Raji (cell line): ENCODE data around the gene DNAH14.

ENCODE experiments used
- POLR2A ChIP-seq: IDR thresholded peaks from 2 replicates; pipeline ENCODE4 v1.6.1; 2011; ENCODE audit warnings: low read depth, low read length, control low read depth; ENCODE audit not compliant: insufficient read depth

The DNAH14 gene

DNA sequence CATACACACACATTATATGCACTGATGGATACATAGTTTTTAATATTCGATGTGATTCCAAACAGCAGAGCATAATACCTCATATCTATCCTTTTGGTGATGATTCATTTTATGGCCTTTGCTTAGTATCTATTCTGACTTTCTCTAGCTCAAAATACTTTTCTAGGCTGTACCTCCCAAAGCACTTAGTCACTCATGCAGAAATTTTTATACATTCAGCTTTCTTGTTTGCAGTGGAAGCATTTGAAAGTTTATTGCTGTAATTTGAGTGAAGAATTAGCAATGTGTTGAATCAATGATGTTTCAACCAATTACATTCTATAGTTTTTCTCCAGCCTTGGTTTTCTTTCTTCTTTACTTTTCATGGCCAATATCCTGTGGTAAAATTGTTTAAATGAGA is 431.7 kb downstream of the DNAH14 start:
- TF ChIP-seq POLR2A = no peak

DNA sequence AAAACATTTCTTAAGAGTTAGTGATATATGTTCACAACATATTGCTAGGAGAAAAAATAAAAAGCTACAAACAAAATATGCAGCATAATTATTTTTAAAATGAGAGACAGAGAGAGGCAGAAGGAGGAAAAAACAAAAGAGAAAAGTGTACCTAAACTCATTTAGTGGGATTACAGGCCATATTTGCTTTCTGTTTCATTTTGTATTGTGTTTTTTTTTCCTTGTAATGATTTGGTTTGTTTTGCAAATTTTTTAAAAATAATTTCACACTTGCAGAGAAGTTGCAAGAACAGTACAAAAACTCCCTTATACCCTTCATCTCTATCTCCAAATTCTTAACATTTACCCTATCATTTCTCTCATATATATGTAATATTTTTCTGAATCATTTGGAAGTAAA is 433.3 kb downstream of the DNAH14 start:
- no peak for TF ChIP-seq POLR2A

DNA sequence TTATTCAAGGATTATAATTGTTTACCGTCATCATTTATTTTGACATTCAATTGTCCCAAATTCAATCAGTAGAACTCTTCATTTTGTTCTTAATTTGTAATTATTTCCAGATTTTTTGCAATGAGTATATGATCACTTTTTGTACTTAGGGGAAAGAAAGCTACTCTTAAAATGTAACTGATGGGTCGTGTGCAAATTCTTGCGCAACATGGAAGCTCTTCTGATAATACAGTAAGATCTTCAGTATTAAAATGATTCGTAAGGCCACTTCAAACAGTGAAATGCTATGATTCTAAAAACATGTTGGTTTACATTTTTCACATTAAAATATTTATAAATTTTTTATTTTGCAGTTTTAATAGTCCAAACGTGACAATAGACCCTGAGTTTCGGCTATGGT is 435.0 kb downstream of the DNAH14 start:
- TF ChIP-seq POLR2A = no peak

DNA sequence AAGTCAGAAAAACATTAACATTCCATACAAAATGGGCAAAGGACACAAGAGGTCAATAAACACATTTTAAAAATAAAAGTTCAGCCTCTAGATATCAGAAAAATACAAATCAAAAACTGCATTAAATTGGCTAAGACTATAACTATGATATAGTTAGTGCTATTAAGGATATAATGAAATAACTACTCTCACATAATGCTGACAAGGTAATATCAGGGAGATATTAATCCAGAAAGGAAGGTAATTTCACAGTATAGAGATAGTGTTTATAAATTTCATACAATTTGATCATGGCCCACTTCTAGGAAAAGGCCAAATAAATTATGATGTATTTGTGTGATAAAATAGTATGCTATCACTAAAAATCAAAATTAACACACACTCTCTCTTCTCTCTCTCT is 436.5 kb downstream of the DNAH14 start:
- TF ChIP-seq POLR2A = no peak

DNA sequence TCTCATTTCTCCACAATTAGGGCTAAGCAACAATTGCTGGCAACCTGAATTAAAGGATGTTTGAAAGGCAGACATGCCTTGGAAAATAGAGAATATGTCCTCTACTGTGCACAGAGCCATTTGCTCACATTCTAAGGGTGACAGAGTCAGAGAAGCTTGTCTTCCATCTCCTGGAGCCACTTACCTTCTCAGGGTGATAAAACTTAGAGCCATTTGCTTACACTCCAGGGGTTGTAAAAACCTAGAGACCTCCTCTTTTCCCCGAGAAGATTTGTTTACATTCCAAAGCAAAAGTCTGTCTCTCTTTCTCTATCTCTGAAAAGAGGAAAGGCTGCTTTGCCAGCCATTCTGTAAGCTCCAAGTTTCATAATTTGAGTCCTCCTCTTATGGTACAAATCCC is 437.1 kb downstream of the DNAH14 start:
- TF ChIP-seq POLR2A = no peak

DNA sequence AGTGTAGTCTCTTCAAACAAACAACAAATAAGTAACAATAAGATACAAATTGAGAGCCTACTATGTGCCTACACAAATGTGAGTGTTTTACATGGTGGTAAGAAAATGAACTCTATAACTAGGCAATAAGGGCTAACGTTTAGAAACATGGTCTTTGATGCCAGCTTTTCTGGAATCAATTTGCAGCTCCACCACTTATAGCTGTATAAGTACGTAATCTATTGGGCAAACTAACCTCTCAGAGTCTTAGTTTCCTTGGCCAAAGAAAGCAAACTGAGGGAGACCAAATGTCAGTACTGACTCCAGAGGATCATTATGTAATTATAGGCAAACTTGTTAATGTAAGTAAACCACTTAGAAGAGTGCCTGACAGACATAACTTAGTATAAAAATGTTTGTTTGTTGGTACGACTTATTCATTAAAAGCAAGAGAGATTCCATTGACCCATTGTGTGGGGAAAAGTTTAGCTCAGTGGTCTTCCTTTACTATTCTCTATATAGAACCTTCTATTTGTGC is 438.6 kb downstream of the DNAH14 start:
- TF ChIP-seq POLR2A = no peak

DNA sequence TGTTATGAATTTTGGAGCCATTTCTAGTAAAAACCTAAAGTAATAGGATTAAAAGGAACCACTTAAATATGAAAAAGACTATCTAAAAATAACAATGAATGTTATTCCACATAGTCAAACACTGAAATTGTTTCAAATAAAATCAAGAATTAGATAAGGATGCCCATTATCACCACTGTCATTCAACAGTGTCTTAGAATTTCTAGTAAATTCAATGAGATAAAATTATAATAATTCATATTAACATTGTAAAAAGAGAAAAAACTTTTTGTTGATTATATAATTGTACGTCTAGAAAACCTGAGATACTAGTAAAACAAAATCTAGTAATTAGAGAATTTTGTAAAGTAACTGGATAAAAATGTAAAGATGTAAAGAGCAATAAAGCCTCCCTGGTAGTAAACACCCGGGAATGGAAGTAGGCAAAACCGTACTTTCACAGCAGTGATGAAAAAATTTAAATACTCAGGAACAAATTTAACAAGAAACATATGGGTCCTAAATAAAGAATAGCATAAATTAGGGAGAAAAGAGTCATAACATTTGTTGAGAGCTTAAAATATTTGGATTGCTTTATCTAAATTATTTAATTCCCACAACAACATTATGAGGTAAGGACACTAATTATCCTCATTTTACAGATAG is 442.0 kb downstream of the DNAH14 start:
- no peak for TF ChIP-seq POLR2A

DNA sequence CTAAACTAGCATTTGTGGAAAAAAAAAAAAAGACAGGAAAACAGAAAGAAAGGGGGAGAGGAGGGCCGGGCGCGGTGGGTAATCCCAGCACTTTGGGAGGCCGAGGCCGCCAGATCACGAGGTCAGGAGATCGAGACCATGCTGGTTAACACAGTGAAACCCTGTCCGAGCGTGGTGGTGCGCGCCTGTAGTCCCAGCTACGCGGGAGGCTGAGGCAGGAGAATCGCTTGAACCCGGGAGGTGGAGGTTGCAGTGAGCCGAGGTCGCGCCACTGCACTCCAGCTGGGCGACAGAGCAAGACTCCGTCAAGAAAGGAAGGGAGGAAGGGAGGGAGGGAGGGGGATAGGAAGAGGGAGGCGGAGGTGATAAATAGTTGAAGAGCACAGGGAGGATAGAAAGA is 443.7 kb downstream of the DNAH14 start:
- TF ChIP-seq POLR2A = no peak

DNA sequence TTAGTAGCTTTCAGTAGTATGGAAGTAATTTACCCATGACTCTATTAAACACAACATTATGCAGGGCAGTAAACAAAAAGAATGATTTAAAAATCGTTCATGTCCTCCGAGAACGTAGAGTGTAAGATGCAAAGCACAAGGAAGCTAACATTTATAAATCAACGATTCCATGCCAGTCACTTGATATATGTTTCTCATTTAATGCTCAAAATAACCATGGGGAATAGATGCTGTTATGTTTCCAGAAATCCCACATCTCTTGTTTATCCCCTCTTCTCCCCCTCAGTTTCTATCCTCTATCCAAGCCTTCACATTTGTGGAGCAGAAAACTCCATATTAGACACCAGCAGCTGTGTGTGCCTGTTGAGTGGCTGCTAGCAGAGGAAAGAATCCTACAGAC is 445.5 kb downstream of the DNAH14 start:
- no peak for TF ChIP-seq POLR2A

DNA sequence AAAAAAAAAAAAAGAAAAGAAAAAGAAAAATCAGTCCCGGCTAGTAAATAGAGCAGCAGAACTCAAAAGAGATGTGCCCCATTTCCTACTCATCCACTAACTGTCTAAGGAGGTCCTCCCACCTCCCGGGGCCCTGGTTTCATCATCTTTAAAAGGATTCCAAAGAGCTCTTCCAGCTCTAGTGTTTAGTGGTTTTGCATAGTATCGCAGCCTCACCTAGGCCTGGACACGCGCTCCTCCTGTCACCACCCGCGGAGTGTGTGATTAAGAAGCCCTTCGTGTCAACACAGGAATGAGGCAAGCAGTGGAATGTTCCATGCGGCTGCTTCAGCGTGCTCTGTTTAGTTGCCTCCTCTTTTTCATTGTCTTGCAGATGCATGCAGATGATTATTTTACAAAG is 449.4 kb downstream of the DNAH14 start:
- TF ChIP-seq POLR2A = no peak

DNA sequence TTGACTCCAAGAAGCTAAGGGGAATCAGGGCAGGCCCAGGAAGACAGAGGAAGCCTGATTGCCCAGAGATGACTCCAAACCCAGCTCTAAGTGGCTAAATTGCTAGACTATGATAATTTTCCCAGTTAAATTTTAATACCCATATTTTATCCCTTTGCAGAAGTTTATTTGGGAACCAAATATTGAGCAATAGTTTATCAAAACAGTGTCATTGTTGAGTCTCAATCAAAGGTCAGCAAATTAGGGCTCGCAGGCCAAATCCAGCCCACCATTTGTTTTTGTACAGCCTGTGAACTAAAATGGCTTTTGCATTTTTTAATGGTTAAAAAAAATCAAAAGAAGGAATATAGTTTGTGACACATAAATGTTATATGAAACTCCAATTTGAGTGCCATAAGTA is 451.2 kb downstream of the DNAH14 start:
- TF ChIP-seq POLR2A = no peak

DNA sequence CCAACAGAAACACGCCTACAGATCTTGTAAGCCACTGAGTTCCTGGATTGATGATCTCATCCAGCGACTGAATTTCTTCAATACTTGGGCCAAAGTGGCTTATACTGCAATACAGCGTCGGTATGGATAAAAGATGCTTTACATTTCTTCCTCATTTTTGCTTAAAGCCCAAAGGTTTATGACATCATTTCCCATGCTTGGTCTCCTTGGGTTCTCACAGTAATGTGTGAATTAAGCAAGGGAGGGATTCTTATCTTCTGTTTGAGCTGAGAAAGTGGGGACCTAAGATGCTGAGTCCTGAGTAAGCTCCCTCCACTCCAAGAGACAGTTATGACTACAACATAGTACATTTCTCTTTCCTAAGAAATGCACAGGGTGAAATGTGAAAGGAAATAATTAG is 458.9 kb downstream of the DNAH14 start:
- no peak for TF ChIP-seq POLR2A

DNA sequence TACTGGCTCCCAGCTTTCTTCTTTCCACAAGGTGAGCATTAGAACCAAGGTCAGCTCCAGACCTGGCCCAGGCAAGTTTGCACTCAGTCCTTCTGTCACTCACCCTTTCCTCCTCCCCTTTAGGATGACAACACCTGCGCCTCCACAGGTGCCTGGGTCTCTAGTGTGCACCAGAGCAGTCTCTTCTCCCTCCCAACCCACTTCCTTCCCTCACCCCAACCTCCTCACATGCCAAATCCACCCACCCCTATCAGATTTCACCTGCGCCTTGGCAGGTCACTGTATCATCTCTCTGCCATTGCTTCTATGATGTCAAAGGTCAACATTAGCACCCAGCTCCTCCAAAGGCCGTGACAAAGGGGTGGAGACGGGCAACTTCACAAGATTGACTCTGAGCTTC is 460.4 kb downstream of the DNAH14 start:
- no peak for TF ChIP-seq POLR2A

DNA sequence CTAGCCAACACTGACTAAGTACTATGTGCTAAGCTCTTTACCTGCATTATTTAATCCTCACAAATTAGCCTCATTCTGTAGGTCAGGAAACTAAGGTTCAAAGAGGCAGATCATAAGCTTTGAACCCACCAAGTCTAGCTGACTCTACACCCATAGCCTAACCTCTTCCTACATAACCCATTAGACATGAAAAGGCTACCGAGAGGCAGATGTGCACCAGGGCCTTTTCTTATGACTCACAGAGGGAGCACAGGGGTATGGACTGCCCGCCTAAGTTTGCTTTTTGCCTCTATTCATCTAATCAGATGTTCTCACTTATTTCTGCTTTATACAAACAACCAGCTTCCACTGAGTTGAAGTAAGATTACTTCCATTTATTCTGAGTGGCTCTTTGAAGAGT is 466.9 kb downstream of the DNAH14 start:
- TF ChIP-seq POLR2A = no peak

DNA sequence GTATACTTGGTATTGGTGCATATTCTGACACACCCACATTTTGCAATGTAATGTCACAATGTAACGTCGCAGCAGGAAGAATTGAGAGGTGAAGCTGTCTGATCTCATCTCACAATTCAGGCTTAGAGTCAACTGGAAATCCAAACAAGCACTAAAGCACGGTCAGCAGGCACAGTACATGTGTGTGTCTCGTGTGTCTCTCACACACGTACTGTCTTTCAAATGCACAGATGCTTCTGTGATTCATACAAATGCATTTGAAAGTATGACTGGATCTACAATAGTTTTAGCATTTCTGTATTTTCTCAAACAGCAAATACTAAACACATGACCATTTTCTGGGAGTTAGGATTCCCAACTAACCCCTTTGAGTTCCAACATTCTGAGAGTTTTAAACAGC is 471.5 kb downstream of the DNAH14 start:
- no peak for TF ChIP-seq POLR2A

DNA sequence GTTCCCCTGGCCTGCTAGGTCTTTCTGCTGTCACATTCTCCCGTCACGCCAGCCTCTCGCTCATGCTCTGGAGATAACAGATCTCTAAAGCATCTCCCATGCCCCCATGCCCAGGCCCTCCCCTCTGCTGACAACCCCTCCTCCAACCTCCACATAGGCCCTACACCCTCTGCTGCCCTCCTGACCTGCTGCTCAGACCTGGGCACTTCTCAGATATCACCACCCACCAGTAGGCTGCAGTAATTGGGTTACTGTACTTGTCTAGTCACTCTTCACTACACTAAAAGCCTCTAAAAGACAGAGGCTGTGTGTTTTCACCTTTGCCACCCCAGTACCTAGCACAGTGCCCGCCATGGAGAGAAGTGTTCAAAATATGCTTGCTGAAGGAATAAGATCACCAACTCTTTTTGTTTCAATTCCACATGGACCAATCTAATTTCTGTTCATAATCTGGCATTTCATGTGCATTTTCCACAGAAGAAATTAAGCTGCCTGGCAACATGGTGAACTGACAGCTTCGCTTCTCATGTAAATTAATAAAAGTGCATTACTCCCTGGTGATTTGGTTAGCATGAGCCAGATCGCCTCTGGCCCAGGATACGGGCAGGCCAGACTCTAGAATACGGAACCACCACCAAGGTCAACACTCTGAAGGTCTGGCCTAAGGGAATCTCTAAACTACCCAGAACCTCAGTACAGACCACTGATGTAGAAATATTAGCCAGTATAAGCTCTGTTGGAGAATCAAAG is 477.7 kb downstream of the DNAH14 start:
- TF ChIP-seq POLR2A = no peak

DNA sequence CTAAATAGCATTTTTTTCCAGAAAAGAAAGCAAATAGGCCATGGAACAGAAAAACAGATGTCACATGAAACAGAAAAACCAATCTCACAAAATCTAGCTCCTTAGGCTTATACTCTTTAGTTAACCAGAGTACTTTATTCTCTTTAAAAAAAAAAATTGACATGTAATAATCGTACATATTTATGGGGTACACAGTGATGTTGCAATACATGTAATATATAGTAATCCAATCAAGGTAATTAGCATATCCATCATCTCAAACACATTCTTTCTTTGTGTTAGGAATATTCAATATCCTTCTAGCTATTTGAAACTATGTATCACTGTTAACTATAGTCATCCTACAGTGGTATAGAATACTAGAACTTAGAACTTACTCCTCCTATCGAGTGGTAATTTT is 478.3 kb downstream of the DNAH14 start:
- TF ChIP-seq POLR2A = no peak

DNA sequence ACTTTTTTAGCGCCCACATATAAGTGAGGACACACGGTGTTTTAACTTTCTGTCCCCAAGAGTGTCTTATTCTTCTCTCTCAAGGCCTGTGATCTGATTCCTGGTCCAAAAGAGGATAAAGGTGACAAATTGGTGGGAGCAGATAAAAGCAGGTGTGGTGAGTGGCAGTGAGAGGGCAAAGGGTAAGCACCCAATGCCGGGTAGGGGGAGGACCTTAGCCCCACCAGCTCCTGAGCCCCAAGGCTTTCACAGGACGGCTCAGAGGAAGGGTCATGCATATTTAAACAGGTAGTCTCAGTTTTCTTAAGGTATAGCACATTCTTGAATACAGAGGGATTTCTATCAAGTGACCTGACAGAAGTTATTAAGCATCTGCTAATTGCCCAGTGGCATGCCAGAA is 478.8 kb downstream of the DNAH14 start:
- no peak for TF ChIP-seq POLR2A

DNA sequence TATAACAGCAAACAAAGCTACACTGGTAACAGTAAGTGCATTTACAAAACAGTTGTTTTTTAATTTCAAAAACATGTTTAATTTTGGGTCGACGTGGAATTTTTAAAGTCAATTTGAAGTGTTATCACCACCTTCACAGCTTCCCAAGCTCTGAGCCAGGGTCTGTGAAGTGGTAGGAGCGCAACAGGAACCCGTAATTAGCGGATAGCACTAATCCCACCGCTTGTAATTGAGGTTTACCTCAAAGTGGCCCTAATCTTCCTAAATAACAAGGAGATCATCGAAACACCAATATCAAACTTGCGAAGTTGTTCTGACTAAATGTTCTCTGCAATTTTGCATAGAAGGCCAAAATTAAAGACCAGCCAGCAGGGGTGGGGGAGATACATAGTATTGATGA is 479.6 kb downstream of the DNAH14 start:
- TF ChIP-seq POLR2A = no peak
